Measurements from ENCODE around the gene TFCP2. TPM values are rescaled to one million over a fixed set of nuclear protein-coding genes. Genes with fewer than 3 reads are reported as not detected.
"Not testable (repeated sequence)": the region's sequence is repeated elsewhere in the genome, so short reads cannot be mapped to it uniquely, and the experiment has no call there.

TFCP2 gene
- total RNA-seq, 1 experiment from 2014 or later, result 33.9 TPM

GRCh38 chr12:51081421-51081820 lies 91.5 kb downstream of the TFCP2 start:
- H3K4me1 ChIP-seq (ENCODE audit: control insufficient read depth, insufficient read depth, low read length), result peaks cover 9% of the 10 kb centered on the region
- H3K9me3 ChIP-seq (ENCODE audit: control insufficient read depth, insufficient read depth, low read depth, low read length), result no peaks in the 10 kb centered on the region
- no peaks in the 10 kb centered on the region for H3K27me3 ChIP-seq (ENCODE audit: control insufficient read depth, insufficient read depth, low read length)
- peak overlapping the region in 1 of 2 experiments; percentile 93; a peak in 1 of 4 replicates for H3K4me3 ChIP-seq (ENCODE audit: low read depth in 2 of 2, low read length in 2 of 2)
- H3K36me3 ChIP-seq (ENCODE audit: control insufficient read depth, insufficient read depth, low read length), result peaks cover 2% of the 10 kb centered on the region; the same call in 1 of the 2 replicates
- no peak for DNase-seq (ENCODE audit: low read depth, low spot score)
- intact Hi-C loops (cut with micrococcal nuclease; ENCODE audit: unreplicated experiment) (loop anchor here (5.0 kb wide), 1 partner anchor 136 kb away; the partner anchor contains the start of gene POU6F1), in situ Hi-C loops (cut with HindIII; ENCODE audit: low pct_unique_long_range_greater_than_20kb, low sequenced_read_pairs) (no loop called here)
- H3K27ac ChIP-seq (ENCODE audit: low read length), result no peak overlapping the region
- ChIA-PET POLR2A (interaction anchor here (0.8 kb wide), 1 partner anchor 17 kb away, joined by 7 read pairs; no protein-coding TSS in a partner anchor), CTCF (no interaction called here)
- TF ChIP-seq REST (IDR thresholded peaks at IDR 0.05; ENCODE audit: insufficient read depth in 1 of 2, low read depth in 2 of 2, low read length in 1 of 2) (no peak), CTCF (IDR thresholded peaks at IDR 0.05) (no peak), SIN3A (IDR thresholded peaks at IDR 0.05; ENCODE audit: borderline replicate concordance, insufficient read depth, low read depth, low read length) (no peak), POLR2AphosphoS5 (IDR thresholded peaks at IDR 0.05; ENCODE audit: low read depth, low read length) (no peak), TCF7L2 (IDR thresholded peaks at IDR 0.05; ENCODE audit: low read depth, low read length) (no peak)
- ATAC-seq, result no peak
- BruUV-seq (replicated peaks), result no TSS peak

- ChIA-PET CTCF (interaction anchor here (0.6 to 1.1 kb wide), 2 partner anchors 261 to 265 kb away, joined by 3 to 7 read pairs; no protein-coding TSS in a partner anchor), POLR2A (interaction anchor here (0.6 kb wide), 2 partner anchors 24 to 54 kb away, joined by 4 to 6 read pairs; no protein-coding TSS in a partner anchor)
- intact Hi-C loops (cut with micrococcal nuclease; ENCODE audit: unreplicated experiment), result loop anchor here (5.0 kb wide), 1 partner anchor 137 kb away; the partner anchor contains the start of gene POU6F1
- no TSS peak for BruUV-seq (replicated peaks)
- Histone ChIP-seq H3K4me1 (ENCODE audit: control insufficient read depth, insufficient read depth, low read length) (peaks cover 9% of the 10 kb centered on the region), H3K27ac (ENCODE audit: low read length) (no peak overlapping the region), H3K4me3 (ENCODE audit: low read depth in 2 of 2, low read length in 2 of 2) (no peak overlapping the region), H3K36me3 (ENCODE audit: control insufficient read depth, insufficient read depth, low read length) (peaks cover 2% of the 10 kb centered on the region; the same call in 1 of the 2 replicates), H3K27me3 (ENCODE audit: control insufficient read depth, insufficient read depth, low read length) (no peaks in the 10 kb centered on the region), H3K9me3 (ENCODE audit: control insufficient read depth, insufficient read depth, low read depth, low read length) (no peaks in the 10 kb centered on the region)
- in situ Hi-C loops (cut with HindIII; ENCODE audit: low pct_unique_long_range_greater_than_20kb, low sequenced_read_pairs), result no loop called here
- ATAC-seq (no peak), DNase-seq (ENCODE audit: low read depth, low spot score) (no peak)
- TF ChIP-seq REST (IDR thresholded peaks at IDR 0.05; ENCODE audit: insufficient read depth in 1 of 2, low read depth in 2 of 2, low read length in 1 of 2), result no peak
- no peak for TF ChIP-seq SIN3A (IDR thresholded peaks at IDR 0.05; ENCODE audit: borderline replicate concordance, insufficient read depth, low read depth, low read length)
These were observed 92.8 kb downstream of the TFCP2 start for GRCh38 chr12:51080136-51080535.

GRCh38 chr12:51078866-51079265 lies 94.1 kb downstream of the TFCP2 start:
- H3K4me1 ChIP-seq (ENCODE audit: control insufficient read depth, insufficient read depth, low read length); H3K4me3 ChIP-seq (ENCODE audit: low read depth in 2 of 2, low read length in 2 of 2); H3K27me3 ChIP-seq (ENCODE audit: control insufficient read depth, insufficient read depth, low read length); BruUV-seq (replicated peaks); H3K36me3 ChIP-seq (ENCODE audit: control insufficient read depth, insufficient read depth, low read length); POLR2A ChIA-PET; H3K9me3 ChIP-seq (ENCODE audit: control insufficient read depth, insufficient read depth, low read depth, low read length); ATAC-seq; in situ Hi-C loops (cut with HindIII; ENCODE audit: low pct_unique_long_range_greater_than_20kb, low sequenced_read_pairs); H3K27ac ChIP-seq (ENCODE audit: low read length); CTCF ChIA-PET; intact Hi-C loops (cut with micrococcal nuclease; ENCODE audit: unreplicated experiment); DNase-seq (ENCODE audit: low read depth, low spot score): not testable (repeated sequence)

GRCh38 chr12:51078346-51078745 lies 94.6 kb downstream of the TFCP2 start:
- H3K27ac ChIP-seq (ENCODE audit: low read length); H3K36me3 ChIP-seq (ENCODE audit: control insufficient read depth, insufficient read depth, low read length); intact Hi-C loops (cut with micrococcal nuclease; ENCODE audit: unreplicated experiment); H3K4me3 ChIP-seq (ENCODE audit: low read depth in 2 of 2, low read length in 2 of 2); in situ Hi-C loops (cut with HindIII; ENCODE audit: low pct_unique_long_range_greater_than_20kb, low sequenced_read_pairs); DNase-seq (ENCODE audit: low read depth, low spot score); H3K4me1 ChIP-seq (ENCODE audit: control insufficient read depth, insufficient read depth, low read length); ATAC-seq; POLR2A ChIA-PET; H3K9me3 ChIP-seq (ENCODE audit: control insufficient read depth, insufficient read depth, low read depth, low read length); BruUV-seq (replicated peaks); CTCF ChIA-PET; H3K27me3 ChIP-seq (ENCODE audit: control insufficient read depth, insufficient read depth, low read length): not testable (repeated sequence)

All from Panc1 (cell line).